Measurements from ENCODE around the gene RBL2. TPM values are rescaled to one million over a fixed set of nuclear protein-coding genes. Genes with fewer than 3 reads are reported as not detected.

The RBL2 gene
- total RNA-seq, 5 donors from 2014 or later (not counting 1 experiment from before 2014, with no cell fraction given), result 193 to 366 (median 261) TPM

DNA sequence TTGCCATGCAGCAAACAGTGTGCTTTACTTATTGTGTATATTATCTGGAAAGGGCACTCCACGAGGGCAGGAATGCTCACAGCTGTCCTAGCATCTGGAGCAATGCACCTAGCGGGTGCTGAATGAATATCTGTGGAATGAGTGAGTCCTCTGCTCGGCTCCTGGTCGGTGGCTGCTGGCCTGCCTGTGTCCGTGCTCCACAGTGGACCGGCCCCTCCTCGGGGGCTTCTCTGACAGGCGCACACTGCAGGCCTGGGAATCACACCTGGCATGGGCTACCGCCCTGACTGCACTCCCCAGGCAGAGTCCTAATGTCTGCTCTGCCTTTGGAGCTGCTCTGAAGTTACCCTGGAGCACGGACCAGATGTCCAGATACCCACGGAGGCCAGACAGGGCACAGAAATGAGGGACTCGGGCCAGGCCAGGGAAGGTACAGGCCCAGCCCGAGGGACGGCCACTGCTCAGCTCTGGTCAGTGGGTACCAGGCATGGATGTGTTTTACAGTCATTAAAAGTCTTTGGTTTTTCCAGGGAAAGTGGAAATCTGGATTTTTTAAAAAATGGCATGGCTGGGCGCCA is 89.8 kb downstream of the RBL2 start:
- H3K27me3 ChIP-seq (replicated peaks in 1 of 2; ENCODE audit: control insufficient read depth in 2 of 2, extremely low read depth in 1 of 2, insufficient read depth in 2 of 2, low read length in 1 of 2), result no peaks in the 10 kb centered on the region
- no peak overlapping the region for H3K4me3 ChIP-seq (ENCODE audit: control insufficient read depth in 1 of 2, extremely low read depth in 1 of 2, low read length in 1 of 2)
- H3K4me1 ChIP-seq (ENCODE audit: control insufficient read depth in 1 of 2, extremely low read depth in 1 of 2, insufficient read depth in 2 of 2, low read length in 2 of 2), result peaks cover 10 to 16% of the 10 kb centered on the region in 2 experiments
- ChIA-PET POLR2A (no interaction called here), CTCF (interaction anchor here in 1 of 2 donors (0.5 kb wide), 1 partner anchor 640 kb away, joined by 3 read pairs; no protein-coding TSS in a partner anchor)
- Mint-ChIP-seq H3K9me3 (no peaks in the 10 kb centered on the region), H3K4me3 (no peak overlapping the region), H3K4me1 (peaks cover 10 to 17% (median 17%) of the 10 kb centered on the region in 3 donors), H3K36me3 (no peaks in the 10 kb centered on the region), H3K27me3 (peaks cover 0 to 7% of the 10 kb centered on the region in 2 donors), H3K27ac (no peak overlapping the region)
- 89% methylated on average over 15 of the region's 15 CpGs for WGBS (ENCODE audit: insufficient coverage)
- no peak overlapping the region for H3K27ac ChIP-seq (ENCODE audit: low read length)
- H3K36me3 ChIP-seq (ENCODE audit: control insufficient read depth in 2 of 2, extremely low read depth in 1 of 2, insufficient read depth in 1 of 2, low read length in 1 of 2), result no peaks in the 10 kb centered on the region
- ATAC-seq (replicated peaks in 1 of 4) (no peak), DNase-seq (no peak)
- no peaks in the 10 kb centered on the region for H3K9me3 ChIP-seq

DNA sequence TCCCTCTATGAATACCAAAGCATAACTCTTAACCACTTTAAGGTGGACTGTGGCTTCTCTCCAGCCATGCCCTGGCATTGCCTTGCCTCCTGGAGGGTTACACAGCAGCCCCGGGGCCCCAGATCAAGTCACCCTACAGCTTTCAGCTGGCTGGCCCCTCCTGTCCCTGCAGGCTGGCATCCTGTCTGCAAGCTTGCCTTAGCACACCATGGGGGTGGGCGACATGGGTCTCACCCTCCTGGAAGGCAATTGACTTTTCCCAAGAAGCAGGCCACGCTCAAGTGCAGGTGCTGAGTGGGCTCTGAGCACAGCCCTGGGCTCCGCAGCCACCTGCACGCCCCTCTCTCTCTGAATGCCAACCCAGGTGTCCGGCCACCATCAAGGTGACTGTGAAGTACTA is 94.5 kb downstream of the RBL2 start:
- H3K9me3 Mint-ChIP-seq, result no peaks in the 10 kb centered on the region
- no peaks in the 10 kb centered on the region for H3K36me3 Mint-ChIP-seq
- 91% methylated on average over 6 of the region's 6 CpGs for WGBS (ENCODE audit: insufficient coverage)
- no peak overlapping the region for H3K27ac ChIP-seq (ENCODE audit: low read length)
- ATAC-seq (replicated peaks in 1 of 4), result no peak
- H3K4me3 ChIP-seq (ENCODE audit: control insufficient read depth in 1 of 2, extremely low read depth in 1 of 2, low read length in 1 of 2), result no peak overlapping the region
- H3K9me3 ChIP-seq, result no peaks in the 10 kb centered on the region
- no peaks in the 10 kb centered on the region for H3K4me1 ChIP-seq (ENCODE audit: control insufficient read depth in 1 of 2, extremely low read depth in 1 of 2, insufficient read depth in 2 of 2, low read length in 2 of 2)
- H3K27me3 ChIP-seq (replicated peaks in 1 of 2; ENCODE audit: control insufficient read depth in 2 of 2, extremely low read depth in 1 of 2, insufficient read depth in 2 of 2, low read length in 1 of 2), result no peaks in the 10 kb centered on the region
- no peak for DNase-seq
- H3K4me3 Mint-ChIP-seq, result no peak overlapping the region
- H3K27ac Mint-ChIP-seq, result no peak overlapping the region
- POLR2A ChIA-PET, result no interaction called here
- no peaks in the 10 kb centered on the region for H3K27me3 Mint-ChIP-seq
- H3K4me1 Mint-ChIP-seq, result peaks cover 0 to 4% (median 0%) of the 10 kb centered on the region in 3 donors
- CTCF ChIA-PET, result no interaction called here
- no peaks in the 10 kb centered on the region for H3K36me3 ChIP-seq (ENCODE audit: control insufficient read depth in 2 of 2, extremely low read depth in 1 of 2, insufficient read depth in 1 of 2, low read length in 1 of 2)

DNA sequence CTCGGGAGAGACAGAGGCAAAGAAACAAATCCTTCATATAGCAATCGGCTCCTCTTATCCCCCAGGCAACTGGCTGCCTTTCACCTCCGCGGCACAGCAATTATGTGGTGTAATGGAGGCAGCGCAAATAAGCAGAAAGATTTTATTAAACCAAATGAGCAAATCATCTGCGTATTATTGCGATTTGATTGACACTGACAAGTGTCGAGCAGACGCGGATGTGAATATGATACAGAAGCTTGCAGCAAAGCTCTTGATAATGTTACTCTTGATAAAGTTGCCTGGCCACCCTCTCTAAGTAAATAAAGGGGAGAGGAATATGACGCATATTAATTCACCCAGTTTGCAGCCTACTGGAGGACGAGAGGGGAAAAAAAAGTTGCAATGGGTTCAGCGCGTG is 95.2 kb downstream of the RBL2 start:
- CTCF ChIA-PET, result interaction anchor here in 1 of 2 donors (1.2 kb wide), 1 partner anchor 15 kb away, joined by 5 read pairs; no protein-coding TSS in a partner anchor
- no CpG with 5 or more reads among the region's 14 CpGs for WGBS (ENCODE audit: insufficient coverage)
- Histone ChIP-seq H3K4me1 (ENCODE audit: control insufficient read depth in 1 of 2, extremely low read depth in 1 of 2, insufficient read depth in 2 of 2, low read length in 2 of 2) (peaks cover 0 to under 1% of the 10 kb centered on the region in 2 experiments), H3K27me3 (replicated peaks in 1 of 2; ENCODE audit: control insufficient read depth in 2 of 2, extremely low read depth in 1 of 2, insufficient read depth in 2 of 2, low read length in 1 of 2) (no peaks in the 10 kb centered on the region), H3K36me3 (ENCODE audit: control insufficient read depth in 2 of 2, extremely low read depth in 1 of 2, insufficient read depth in 1 of 2, low read length in 1 of 2) (no peaks in the 10 kb centered on the region), H3K9me3 (no peaks in the 10 kb centered on the region), H3K27ac (ENCODE audit: low read length) (no peak overlapping the region), H3K4me3 (ENCODE audit: control insufficient read depth in 1 of 2, extremely low read depth in 1 of 2, low read length in 1 of 2) (no peak overlapping the region)
- POLR2A ChIA-PET, result no interaction called here
- ATAC-seq (replicated peaks in 1 of 4), result no peak
- H3K4me3 Mint-ChIP-seq, result no peak overlapping the region
- no peak for DNase-seq
- no peaks in the 10 kb centered on the region for H3K36me3 Mint-ChIP-seq
- no peak overlapping the region for H3K27ac Mint-ChIP-seq
- H3K9me3 Mint-ChIP-seq, result no peaks in the 10 kb centered on the region
- H3K27me3 Mint-ChIP-seq, result no peaks in the 10 kb centered on the region
- peaks cover 6% of the 10 kb centered on the region in 3 donors for H3K4me1 Mint-ChIP-seq

DNA sequence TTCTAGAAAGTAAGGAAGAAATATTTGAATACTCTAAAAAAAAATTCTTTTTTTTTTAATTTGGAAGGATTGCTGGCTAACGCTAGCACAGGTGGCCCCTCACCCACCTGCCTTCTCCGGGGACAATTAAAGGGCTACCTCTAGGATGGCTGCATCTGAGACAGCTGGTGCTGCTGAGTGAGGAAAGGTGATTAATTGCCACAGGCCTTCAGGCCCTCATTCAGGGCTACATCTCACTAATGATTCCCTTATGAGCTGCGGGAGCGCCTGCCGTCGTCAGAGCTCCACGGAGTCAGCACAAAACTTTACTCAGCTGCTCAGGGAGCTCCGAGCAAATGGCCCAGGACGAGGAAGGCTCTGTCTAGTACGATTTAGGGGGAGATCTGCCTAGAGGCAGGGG is 95.8 kb downstream of the RBL2 start:
- Histone ChIP-seq H3K4me3 (ENCODE audit: control insufficient read depth in 1 of 2, extremely low read depth in 1 of 2, low read length in 1 of 2) (no peak overlapping the region), H3K4me1 (ENCODE audit: control insufficient read depth in 1 of 2, extremely low read depth in 1 of 2, insufficient read depth in 2 of 2, low read length in 2 of 2) (peaks cover 0 to 6% of the 10 kb centered on the region in 2 experiments), H3K27me3 (replicated peaks in 1 of 2; ENCODE audit: control insufficient read depth in 2 of 2, extremely low read depth in 1 of 2, insufficient read depth in 2 of 2, low read length in 1 of 2) (no peaks in the 10 kb centered on the region), H3K36me3 (ENCODE audit: control insufficient read depth in 2 of 2, extremely low read depth in 1 of 2, insufficient read depth in 1 of 2, low read length in 1 of 2) (no peaks in the 10 kb centered on the region), H3K27ac (ENCODE audit: low read length) (no peak overlapping the region), H3K9me3 (no peaks in the 10 kb centered on the region)
- no peak for ATAC-seq (replicated peaks in 1 of 4)
- no peak overlapping the region for H3K4me3 Mint-ChIP-seq
- H3K27ac Mint-ChIP-seq, result no peak overlapping the region
- POLR2A ChIA-PET, result interaction anchor here in 1 of 2 donors (0.6 kb wide), 1 partner anchor 276 kb away, joined by 3 read pairs; no protein-coding TSS in a partner anchor
- 87% methylated on average over 6 of the region's 10 CpGs for WGBS (ENCODE audit: insufficient coverage)
- CTCF ChIA-PET, result interaction anchor here in 1 of 2 donors (1.2 kb wide), 1 partner anchor 15 kb away, joined by 5 read pairs; no protein-coding TSS in a partner anchor
- H3K4me1 Mint-ChIP-seq, result peaks cover 7 to 10% (median 10%) of the 10 kb centered on the region in 3 donors
- DNase-seq, result no peak
- H3K36me3 Mint-ChIP-seq, result no peaks in the 10 kb centered on the region
- no peaks in the 10 kb centered on the region for H3K27me3 Mint-ChIP-seq
- H3K9me3 Mint-ChIP-seq, result no peaks in the 10 kb centered on the region

DNA sequence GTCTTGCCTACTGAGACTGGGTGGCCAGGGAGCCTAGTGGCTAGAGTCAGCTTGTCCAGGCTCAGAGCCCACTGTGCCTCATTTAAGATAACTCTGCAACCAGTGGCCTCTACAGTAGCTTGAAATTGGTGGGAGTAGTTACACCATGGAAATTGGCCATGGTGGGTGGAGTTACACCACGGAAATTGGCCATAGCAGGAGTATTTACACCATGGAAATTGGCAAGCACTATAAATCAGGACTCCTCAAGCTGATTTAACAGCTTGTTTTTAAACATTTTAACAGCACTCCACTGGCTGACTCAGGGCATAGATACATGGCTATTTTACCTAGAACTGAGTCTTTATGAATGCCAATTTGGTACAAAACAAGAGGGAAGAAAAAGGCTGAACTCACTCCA is 96.5 kb downstream of the RBL2 start:
- no peak overlapping the region for H3K27ac Mint-ChIP-seq
- no peaks in the 10 kb centered on the region for H3K36me3 ChIP-seq (ENCODE audit: control insufficient read depth in 2 of 2, extremely low read depth in 1 of 2, insufficient read depth in 1 of 2, low read length in 1 of 2)
- no peak overlapping the region for H3K27ac ChIP-seq (ENCODE audit: low read length)
- H3K4me3 Mint-ChIP-seq, result no peak overlapping the region
- H3K27me3 ChIP-seq (replicated peaks in 1 of 2; ENCODE audit: control insufficient read depth in 2 of 2, extremely low read depth in 1 of 2, insufficient read depth in 2 of 2, low read length in 1 of 2), result no peaks in the 10 kb centered on the region
- no peaks in the 10 kb centered on the region for H3K9me3 ChIP-seq
- ATAC-seq (replicated peaks in 1 of 4), result no peak
- no peak overlapping the region for H3K4me3 ChIP-seq (ENCODE audit: control insufficient read depth in 1 of 2, extremely low read depth in 1 of 2, low read length in 1 of 2)
- H3K27me3 Mint-ChIP-seq, result no peaks in the 10 kb centered on the region
- no peak for DNase-seq
- ChIA-PET POLR2A (interaction anchor here in 1 of 2 donors (0.6 kb wide), 2 partner anchors 12 to 277 kb away, joined by 3 to 4 read pairs; no protein-coding TSS in a partner anchor), CTCF (interaction anchor here in 1 of 2 donors (0.6 to 1.2 kb wide), 2 partner anchors 14 to 710 kb away, joined by 3 to 5 read pairs; no protein-coding TSS in a partner anchor)
- no peaks in the 10 kb centered on the region for H3K36me3 Mint-ChIP-seq
- H3K4me1 ChIP-seq (ENCODE audit: control insufficient read depth in 1 of 2, extremely low read depth in 1 of 2, insufficient read depth in 2 of 2, low read length in 2 of 2), result peaks cover 0 to 13% of the 10 kb centered on the region in 2 experiments
- no peaks in the 10 kb centered on the region for H3K9me3 Mint-ChIP-seq
- H3K4me1 Mint-ChIP-seq, result peaks cover 7 to 14% (median 10%) of the 10 kb centered on the region in 3 donors
- no CpG with 5 or more reads among the region's 1 CpG for WGBS (ENCODE audit: insufficient coverage)

DNA sequence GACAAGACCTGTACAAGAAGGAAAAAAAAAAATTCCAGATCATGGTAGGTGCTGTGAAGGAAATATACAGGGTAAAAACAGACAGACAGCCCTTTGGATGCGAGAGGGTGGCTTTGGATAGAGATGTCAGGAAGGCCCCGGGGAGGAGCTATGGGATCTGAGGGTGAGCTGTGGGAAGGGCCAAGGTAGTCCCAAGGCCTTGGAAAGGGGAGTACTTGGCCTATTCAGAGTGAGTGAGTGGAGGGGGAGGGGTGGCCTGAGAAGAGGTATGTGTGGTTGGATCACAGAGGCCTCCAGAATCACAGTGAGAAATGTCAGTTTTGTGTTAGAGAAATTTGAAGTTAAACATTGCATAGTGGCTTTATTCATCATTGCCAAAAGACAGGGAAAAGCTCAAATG is 99.9 kb downstream of the RBL2 start:
- POLR2A ChIA-PET, result no interaction called here
- H3K27ac ChIP-seq (ENCODE audit: low read length), result no peak overlapping the region
- no peak overlapping the region for H3K27ac Mint-ChIP-seq

More for the DNA sequence above, 99.9 kb downstream of the RBL2 start:
- Mint-ChIP-seq H3K36me3 (no peaks in the 10 kb centered on the region), H3K4me3 (no peak overlapping the region), H3K4me1 (peaks cover 7 to 30% (median 20%) of the 10 kb centered on the region in 3 donors), H3K9me3 (no peaks in the 10 kb centered on the region), H3K27me3 (no peaks in the 10 kb centered on the region)
- CTCF ChIA-PET, result no interaction called here
- Histone ChIP-seq H3K9me3 (no peaks in the 10 kb centered on the region), H3K36me3 (ENCODE audit: control insufficient read depth in 2 of 2, extremely low read depth in 1 of 2, insufficient read depth in 1 of 2, low read length in 1 of 2) (no peaks in the 10 kb centered on the region), H3K4me1 (ENCODE audit: control insufficient read depth in 1 of 2, extremely low read depth in 1 of 2, insufficient read depth in 2 of 2, low read length in 2 of 2) (peaks cover 0 to 32% of the 10 kb centered on the region in 2 experiments), H3K27me3 (replicated peaks in 1 of 2; ENCODE audit: control insufficient read depth in 2 of 2, extremely low read depth in 1 of 2, insufficient read depth in 2 of 2, low read length in 1 of 2) (no peaks in the 10 kb centered on the region), H3K4me3 (ENCODE audit: control insufficient read depth in 1 of 2, extremely low read depth in 1 of 2, low read length in 1 of 2) (no peak overlapping the region)
- ATAC-seq (replicated peaks in 1 of 4) (no peak), DNase-seq (no peak)
- 100% methylated on average over 2 of the region's 2 CpGs for WGBS (ENCODE audit: insufficient coverage)
